Mesenchymal stem cell (in vitro differentiated cells and primary cell): ENCODE measurements around the gene ACVR2B. TPM values are rescaled to one million over a fixed set of nuclear protein-coding genes. Genes with fewer than 3 reads are reported as not detected.
"Not testable (repeated sequence)": the region's sequence is repeated elsewhere in the genome, so short reads cannot be mapped to it uniquely, and the experiment has no call there.

ENCODE experiments used
- DNase-seq: peaks from one replicate; pipeline ENCODE4 v3.0.0-alpha.2; 2013
- H2AFZ ChIP-seq: one replicate; pipeline ENCODE4 v1.6.1; 2013; ENCODE audit warnings: low read depth, mild to moderate bottlenecking, control low read depth, inconsistent platforms, low read length, moderate library complexity
- H2AK5ac ChIP-seq: 2 replicates; pipeline ENCODE4 v1.6.1; 2013; ENCODE audit warnings: low read length, moderate library complexity, mild to moderate bottlenecking, inconsistent platforms; ENCODE audit not compliant: severe bottlenecking
- H2BK120ac ChIP-seq: one replicate; pipeline ENCODE4 v1.6.1; 2013; ENCODE audit warnings: low read depth, mild to moderate bottlenecking, inconsistent platforms, low read length, moderate library complexity
- H2BK12ac ChIP-seq, 2 experiments: one replicate each; pipeline ENCODE4 v1.6.1; 2013; ENCODE audit warnings: inconsistent platforms in 2 of 2, low read length in 2 of 2, mild to moderate bottlenecking in 2 of 2, moderate library complexity in 2 of 2, control low read depth in 1 of 2
- H2BK15ac ChIP-seq: one replicate; pipeline ENCODE4 v1.6.1; 2013; ENCODE audit warnings: mild to moderate bottlenecking, low read depth, inconsistent platforms; ENCODE audit not compliant: poor library complexity, severe bottlenecking
- H2BK5ac ChIP-seq: 2 replicates; pipeline ENCODE4 v1.6.1; 2013; ENCODE audit warnings: low read depth, mild to moderate bottlenecking, low read length, control low read depth, inconsistent platforms; ENCODE audit not compliant: poor library complexity, severe bottlenecking
- H3K14ac ChIP-seq, 2 experiments: one replicate each; pipeline ENCODE4 v1.6.1; 2013; ENCODE audit warnings: inconsistent platforms in 2 of 2, low read length in 2 of 2, control low read depth in 1 of 2, mild to moderate bottlenecking in 1 of 2, moderate library complexity in 1 of 2
- H3K18ac ChIP-seq, 2 experiments: one replicate each; pipeline ENCODE4 v1.6.1; 2013; ENCODE audit warnings: inconsistent platforms in 2 of 2, low read length in 2 of 2, control low read depth in 1 of 2, low read depth in 1 of 2, mild to moderate bottlenecking in 1 of 2
- H3K23ac ChIP-seq, 2 experiments: one replicate each; pipeline ENCODE4 v1.6.1; 2013; ENCODE audit warnings: inconsistent platforms in 2 of 2, low read length in 2 of 2, mild to moderate bottlenecking in 2 of 2, moderate library complexity in 2 of 2, control low read depth in 1 of 2
- H3K27ac ChIP-seq: 2 replicates; pipeline ENCODE4 v1.5.1; 2013; ENCODE audit warnings: mild to moderate bottlenecking, moderate library complexity, low read length, control low read depth, inconsistent platforms; ENCODE audit not compliant: poor library complexity, severe bottlenecking
- H3K27me3 ChIP-seq, 2 experiments: 2 replicates each; pipeline versions ENCODE4 v1.6.1 to v1.7.0; 2013; ENCODE audit warnings: low read length in 2 of 2, mild to moderate bottlenecking in 2 of 2, moderate library complexity in 2 of 2, control low read depth in 1 of 2, inconsistent platforms in 1 of 2; ENCODE audit not compliant: control insufficient read depth in 1 of 2, insufficient read depth in 1 of 2
- H3K36me3 ChIP-seq, 2 experiments: 2 replicates each; pipeline versions ENCODE4 v1.6.1 to v1.7.0; 2013; ENCODE audit warnings: low read length in 2 of 2, control low read depth in 1 of 2, inconsistent platforms in 1 of 2, low read depth in 1 of 2, mild to moderate bottlenecking in 1 of 2; ENCODE audit not compliant: insufficient read depth in 2 of 2, control insufficient read depth in 1 of 2
- H3K4ac ChIP-seq, 2 experiments: one replicate each; pipeline ENCODE4 v1.6.1; 2013; ENCODE audit warnings: inconsistent platforms in 2 of 2, low read length in 2 of 2, mild to moderate bottlenecking in 2 of 2, moderate library complexity in 2 of 2, control low read depth in 1 of 2, low read depth in 1 of 2
- H3K4me1 ChIP-seq: 2 replicates; pipeline ENCODE4 v1.6.1; 2013; ENCODE audit warnings: low read depth, low read length, control low read depth; ENCODE audit not compliant: control insufficient read depth, insufficient read depth
- H3K4me2 ChIP-seq: 2 replicates; pipeline ENCODE4 v1.6.1; 2013; ENCODE audit warnings: low read length, mild to moderate bottlenecking, inconsistent platforms; ENCODE audit not compliant: poor library complexity, severe bottlenecking
- H3K4me3 ChIP-seq, 2 experiments: 2 replicates each; pipeline versions ENCODE4 v1.5.1 to v1.7.0; 2013; ENCODE audit warnings: low read length in 2 of 2, mild to moderate bottlenecking in 2 of 2, control low read depth in 1 of 2, low read depth in 1 of 2; ENCODE audit not compliant: insufficient read depth in 1 of 2
- H3K79me1 ChIP-seq: replicated peaks from 2 replicates; pipeline ENCODE4 v1.6.1; 2013; ENCODE audit warnings: mild to moderate bottlenecking, control low read depth, low read length, inconsistent platforms; ENCODE audit not compliant: poor library complexity, severe bottlenecking
- H3K9ac ChIP-seq: 2 replicates; pipeline ENCODE4 v1.7.0; 2013; ENCODE audit warnings: mild to moderate bottlenecking, low read length, moderate library complexity
- H3K9me3 ChIP-seq: 2 replicates; pipeline ENCODE4 v1.7.0; 2013; ENCODE audit warnings: mild to moderate bottlenecking, low read length; ENCODE audit not compliant: control insufficient read depth
- H4K8ac ChIP-seq: one replicate; pipeline ENCODE4 v1.6.1; 2013; ENCODE audit warnings: inconsistent platforms, mild to moderate bottlenecking, low read length, moderate library complexity
- H4K91ac ChIP-seq: one replicate; pipeline ENCODE4 v1.6.1; 2013; ENCODE audit warnings: mild to moderate bottlenecking, low read length, inconsistent platforms
- WGBS: methylation state at CpG from one replicate; pipeline ENCODE4 v1.1.7; 2013; ENCODE audit warnings: mixed read lengths; 5-methylcytosine and 5-hydroxymethylcytosine counted together
- polyA plus RNA-seq, 2 experiments: library from polyadenylated mRNA; stranded (reverse); fragments of 200-250 nt; gene quantifications; one replicate each; pipeline ENCODE4 v1.2.3, GENCODE V29; 2013

The ACVR2B gene
- 1.2 TPM for polyA plus RNA-seq (2013, experiment 1 of 2)
- 1.1 TPM for polyA plus RNA-seq (2013, experiment 2 of 2)

DNA sequence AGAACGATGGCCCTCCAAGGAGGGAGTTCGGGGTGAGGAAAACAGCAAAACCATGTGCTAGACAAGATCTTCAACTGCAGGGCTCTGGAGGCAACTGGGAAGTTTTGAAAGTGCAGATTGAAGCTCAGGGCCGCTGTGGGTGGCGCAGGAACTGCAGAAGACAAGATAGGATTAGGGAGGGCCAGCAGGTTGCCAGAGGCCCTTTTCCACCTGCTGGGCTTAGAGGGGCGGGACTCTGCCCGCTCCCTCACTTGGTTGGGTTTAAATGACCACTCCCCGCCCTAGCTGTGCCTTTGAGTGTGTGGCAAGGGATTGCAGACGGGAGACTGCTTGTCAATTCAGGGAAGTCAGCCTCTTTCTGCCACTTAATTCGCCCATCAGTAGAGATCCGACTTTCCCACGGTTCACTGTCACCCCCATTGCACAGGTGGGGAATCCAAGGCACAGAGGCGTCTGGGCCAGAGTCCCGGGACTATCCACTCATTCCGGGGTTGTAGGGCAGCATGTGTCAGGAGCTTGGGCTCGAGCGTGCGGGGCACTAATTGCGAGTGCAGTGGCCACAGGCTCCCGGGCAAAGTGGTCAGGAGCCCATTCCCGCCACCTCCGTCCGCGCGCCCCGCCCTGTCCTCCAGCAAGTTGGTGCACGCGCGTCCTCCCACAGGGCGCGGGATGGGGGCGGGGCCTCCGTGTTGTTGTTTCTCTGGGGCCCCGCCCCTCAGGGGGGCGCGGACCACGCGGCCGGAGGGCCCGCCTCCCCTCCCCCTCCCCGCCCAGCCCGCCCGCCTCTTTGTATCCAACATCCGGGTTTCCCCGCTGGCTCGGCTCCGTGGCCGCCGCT lies at the start of gene ACVR2B:
Gene ACVR2B, plus strand, starts transcription at position 816 of the 838 bp plus-strand sequence. CDS start 433 bp downstream, outside the sequence.
- Histone ChIP-seq H4K8ac (peak within 1 kb of the TSS; percentile 96), H3K4ac (peak within 1 kb of the TSS; percentile 95 to 96), H3K14ac (peak within 1 kb of the TSS in 1 of 2 experiments; percentile 96), H2BK120ac (peak within 1 kb of the TSS; percentile 57), H3K27me3 (peaks cover 0 to 5% of the 10 kb centered on the region in 2 experiments), H2AK5ac (no peak within 1 kb of the TSS), H2BK12ac (peak within 1 kb of the TSS in 1 of 2 experiments; percentile 75), H2AFZ (peak within 1 kb of the TSS; percentile 83), H3K9me3 (peaks cover 3% of the 10 kb centered on the region), H3K18ac (peak within 1 kb of the TSS; percentile 70 to 98), H3K23ac (peak within 1 kb of the TSS in 1 of 2 experiments; percentile 87), H2BK15ac (peak within 1 kb of the TSS; percentile 36), H3K4me3 (peak within 1 kb of the TSS; percentile 84 to 85), H3K79me1 (peaks cover 32% of the 10 kb centered on the region), H4K91ac (peak within 1 kb of the TSS; percentile 98), H3K4me1 (peaks cover 19% of the 10 kb centered on the region), H3K4me2 (peak within 1 kb of the TSS; percentile 100), H3K27ac (no peak within 1 kb of the TSS), H2BK5ac (no peak within 1 kb of the TSS), H3K9ac (peak within 1 kb of the TSS; percentile 72), H3K36me3 (no peaks in the 10 kb centered on the region)
- peak; percentile 75 for DNase-seq
- WGBS = 7% methylated on average over 25 of the region's 48 CpGs

GRCh38 chr3:38404286-38404685 lies 49.4 kb upstream of the ACVR2B start:
- H3K27ac ChIP-seq = no peak overlapping the region
- no peaks in the 10 kb centered on the region for H3K27me3 ChIP-seq
- no peak overlapping the region for H2AFZ ChIP-seq
- H3K9me3 ChIP-seq = no peaks in the 10 kb centered on the region
- DNase-seq = peak; percentile 75
- no peak overlapping the region for H4K8ac ChIP-seq
- no peak overlapping the region for H2BK15ac ChIP-seq
- peaks cover 2% of the 10 kb centered on the region for H3K4me1 ChIP-seq
- WGBS = 74% methylated on average over 5 of the region's 5 CpGs
- H2BK5ac ChIP-seq = no peak overlapping the region
- H3K4me2 ChIP-seq = no peak overlapping the region
- peak overlapping the region; percentile 54 for H3K9ac ChIP-seq
- H3K79me1 ChIP-seq = no peaks in the 10 kb centered on the region
- H3K18ac ChIP-seq = no peak overlapping the region
- no peak overlapping the region for H3K23ac ChIP-seq
- H3K14ac ChIP-seq = no peak overlapping the region
- no peak overlapping the region for H3K4me3 ChIP-seq
- peaks cover 6 to 46% of the 10 kb centered on the region in 2 experiments for H3K36me3 ChIP-seq
- H2BK120ac ChIP-seq = no peak overlapping the region
- no peak overlapping the region for H2BK12ac ChIP-seq
- H4K91ac ChIP-seq = no peak overlapping the region
- no peak overlapping the region for H2AK5ac ChIP-seq
- H3K4ac ChIP-seq = no peak overlapping the region

DNA sequence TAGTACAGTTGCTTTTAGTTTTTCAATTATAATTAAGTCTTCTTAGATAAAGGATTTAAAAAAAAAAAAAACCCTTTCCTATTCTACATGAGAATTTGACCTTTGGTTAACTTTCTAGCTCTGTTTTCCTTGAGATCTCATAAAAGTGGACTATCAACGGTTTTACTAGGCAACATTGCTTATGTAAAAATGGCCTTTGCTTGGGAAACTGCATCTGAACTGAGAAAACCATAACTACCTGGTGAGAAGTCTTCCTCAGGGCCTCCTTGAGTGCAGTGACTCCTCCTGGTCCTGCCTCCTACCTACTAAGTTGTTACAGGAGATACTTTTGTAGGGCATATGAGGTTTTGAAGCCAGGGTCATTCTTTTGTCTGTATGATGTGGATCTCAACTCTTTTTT lies 42.1 kb upstream of the ACVR2B start:
- H3K27ac ChIP-seq = no peak overlapping the region
- H3K14ac ChIP-seq = no peak overlapping the region
- H2BK12ac ChIP-seq = no peak overlapping the region
- no peak for DNase-seq
- no peaks in the 10 kb centered on the region for H3K9me3 ChIP-seq
- no peak overlapping the region for H3K9ac ChIP-seq
- H2BK15ac ChIP-seq = no peak overlapping the region
- no peak overlapping the region for H2BK5ac ChIP-seq
- no peak overlapping the region for H3K4ac ChIP-seq
- H4K91ac ChIP-seq = no peak overlapping the region
- no peaks in the 10 kb centered on the region for H3K27me3 ChIP-seq
- H4K8ac ChIP-seq = no peak overlapping the region
- no peak overlapping the region for H2AFZ ChIP-seq
- no peak overlapping the region for H3K4me3 ChIP-seq
- no peaks in the 10 kb centered on the region for H3K4me1 ChIP-seq
- no peak overlapping the region for H3K4me2 ChIP-seq
- no peak overlapping the region for H3K18ac ChIP-seq
- H2BK120ac ChIP-seq = no peak overlapping the region
- no peak overlapping the region for H3K23ac ChIP-seq
- no peaks in the 10 kb centered on the region for H3K79me1 ChIP-seq
- 93% methylated on average over 1 of the region's 1 CpG for WGBS
- H3K36me3 ChIP-seq = peaks cover 0 to 6% of the 10 kb centered on the region in 2 experiments
- H2AK5ac ChIP-seq = no peak overlapping the region

DNA sequence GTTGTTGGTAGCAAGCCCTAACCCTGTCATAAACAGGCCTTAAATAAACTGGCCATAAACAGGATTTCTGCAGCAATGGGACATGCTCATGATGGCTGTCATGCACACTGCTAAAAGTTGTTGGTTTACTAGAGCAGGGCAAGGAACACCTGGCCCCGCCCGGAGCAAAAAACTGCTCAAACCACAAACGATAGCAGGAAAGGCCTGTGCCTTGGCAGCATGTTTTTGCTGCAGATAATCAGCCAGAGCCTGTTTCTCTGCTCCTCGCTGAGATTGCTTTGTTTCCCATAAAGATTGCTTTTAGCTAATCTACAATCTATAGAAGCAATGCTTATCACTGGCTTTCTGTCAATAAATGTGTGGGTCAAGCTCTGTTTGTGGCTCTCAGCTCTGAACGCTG lies 32.9 kb upstream of the ACVR2B start:
- not testable (repeated sequence) for H3K4ac ChIP-seq, H2BK12ac ChIP-seq, H3K4me1 ChIP-seq, H3K4me2 ChIP-seq, H3K27ac ChIP-seq, H3K9ac ChIP-seq, H3K27me3 ChIP-seq, H3K14ac ChIP-seq, H4K91ac ChIP-seq, DNase-seq, H2BK120ac ChIP-seq, H4K8ac ChIP-seq, H2BK15ac ChIP-seq, H3K18ac ChIP-seq, H3K23ac ChIP-seq, H3K79me1 ChIP-seq, H2AFZ ChIP-seq, H2BK5ac ChIP-seq, H2AK5ac ChIP-seq, H3K9me3 ChIP-seq, H3K4me3 ChIP-seq
- H3K36me3 ChIP-seq = peaks cover 0 to 11% of the 10 kb centered on the region in 2 experiments
- WGBS = 70% methylated on average over 2 of the region's 5 CpGs
